Measurements from ENCODE around the gene TIMP3.

- TF ChIP-seq, protein P1, sequence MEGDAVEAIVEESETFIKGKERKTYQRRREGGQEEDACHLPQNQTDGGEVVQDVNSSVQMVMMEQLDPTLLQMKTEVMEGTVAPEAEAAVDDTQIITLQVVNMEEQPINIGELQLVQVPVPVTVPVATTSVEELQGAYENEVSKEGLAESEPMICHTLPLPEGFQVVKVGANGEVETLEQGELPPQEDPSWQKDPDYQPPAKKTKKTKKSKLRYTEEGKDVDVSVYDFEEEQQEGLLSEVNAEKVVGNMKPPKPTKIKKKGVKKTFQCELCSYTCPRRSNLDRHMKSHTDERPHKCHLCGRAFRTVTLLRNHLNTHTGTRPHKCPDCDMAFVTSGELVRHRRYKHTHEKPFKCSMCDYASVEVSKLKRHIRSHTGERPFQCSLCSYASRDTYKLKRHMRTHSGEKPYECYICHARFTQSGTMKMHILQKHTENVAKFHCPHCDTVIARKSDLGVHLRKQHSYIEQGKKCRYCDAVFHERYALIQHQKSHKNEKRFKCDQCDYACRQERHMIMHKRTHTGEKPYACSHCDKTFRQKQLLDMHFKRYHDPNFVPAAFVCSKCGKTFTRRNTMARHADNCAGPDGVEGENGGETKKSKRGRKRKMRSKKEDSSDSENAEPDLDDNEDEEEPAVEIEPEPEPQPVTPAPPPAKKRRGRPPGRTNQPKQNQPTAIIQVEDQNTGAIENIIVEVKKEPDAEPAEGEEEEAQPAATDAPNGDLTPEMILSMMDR (IDR thresholded peaks at IDR 0.05) = no peak
- TF ChIP-seq POLR2AphosphoS5 (IDR thresholded peaks at IDR 0.05) (no peak), POLR2A (IDR thresholded peaks at IDR 0.05) (no peak), EP300 (IDR thresholded peaks at IDR 0.05) (no peak)
Observed at GRCh38 chr22:32794449-32795213, 6.9 kb upstream of the TIMP3 start.

Data from stomach (tissue), 4 donors.